ENCODE data around the gene SLC9A8.
"Not testable (repeated sequence)": the region's sequence is repeated elsewhere in the genome, so short reads cannot be mapped to it uniquely, and the experiment has no call there.

SLC9A8 gene

DNA sequence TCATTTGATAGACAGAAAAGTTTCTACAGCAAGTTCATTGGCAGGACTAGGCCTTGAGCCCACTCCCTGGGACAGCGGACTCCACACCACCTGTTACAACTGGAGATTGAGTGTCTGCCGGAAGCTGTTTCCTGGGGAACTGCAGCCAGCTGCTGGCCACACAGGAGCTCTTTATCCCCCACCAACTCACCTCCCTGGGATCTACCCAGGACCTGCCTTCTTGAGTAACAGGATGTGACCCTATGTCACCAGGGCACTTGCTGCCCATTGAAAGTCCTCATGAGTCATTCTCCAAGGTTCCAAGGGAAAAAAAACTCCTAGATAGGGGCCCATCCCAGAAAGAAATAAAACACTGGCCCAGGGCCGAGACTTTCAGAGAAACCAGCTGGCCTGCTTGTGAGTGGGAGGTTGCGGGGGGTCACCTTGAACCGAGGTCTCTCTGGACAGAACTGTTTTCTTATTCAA is 37.4 kb upstream of the SLC9A8 start:
- Histone ChIP-seq H3K4me2 (ENCODE audit: low read length) (no peak overlapping the region), H3K4me3 (ENCODE audit: low read length) (no peak overlapping the region), H3K27me3 (ENCODE audit: control insufficient read depth, insufficient read depth, low read length) (no peaks in the 10 kb centered on the region), H3K4me1 (ENCODE audit: control insufficient read depth, insufficient read depth, low read length) (peaks cover 23% of the 10 kb centered on the region), H3K36me3 (ENCODE audit: insufficient read depth, low read length) (no peaks in the 10 kb centered on the region), H3K9me3 (replicated peaks; ENCODE audit: low read length) (no peaks in the 10 kb centered on the region), H3K9ac (ENCODE audit: low read depth, low read length) (no peak overlapping the region)

DNA sequence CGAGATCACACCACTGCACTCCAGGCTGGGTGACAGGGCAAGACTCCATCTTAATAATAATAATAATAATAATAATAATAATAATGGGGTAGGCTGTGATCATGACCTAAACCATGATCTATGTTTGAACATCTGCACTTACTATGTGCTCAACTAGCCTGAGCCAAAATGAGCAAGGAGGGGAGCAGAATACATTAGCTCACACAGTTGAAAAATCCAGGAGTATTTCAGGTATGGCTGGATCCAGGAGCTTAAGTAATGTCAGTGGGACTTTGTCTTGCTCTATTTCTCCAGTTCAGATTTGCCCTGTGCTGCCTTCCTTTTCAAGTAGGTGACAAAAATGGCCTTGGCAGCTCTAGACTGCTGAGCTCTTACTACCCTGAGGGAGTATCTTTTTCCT is 32.7 kb upstream of the SLC9A8 start:
- Histone ChIP-seq H3K9me3 (replicated peaks; ENCODE audit: low read length) (no peaks in the 10 kb centered on the region), H3K4me3 (ENCODE audit: low read length) (no peak overlapping the region), H3K4me1 (ENCODE audit: control insufficient read depth, insufficient read depth, low read length) (peaks cover 14% of the 10 kb centered on the region), H3K4me2 (ENCODE audit: low read length) (no peak overlapping the region), H3K27me3 (ENCODE audit: control insufficient read depth, insufficient read depth, low read length) (no peaks in the 10 kb centered on the region), H3K9ac (ENCODE audit: low read depth, low read length) (no peak overlapping the region), H3K36me3 (ENCODE audit: insufficient read depth, low read length) (no peaks in the 10 kb centered on the region)

GRCh38 chr20:49781676-49782075 is 31.0 kb upstream of the SLC9A8 start:
- no peaks in the 10 kb centered on the region for H3K36me3 ChIP-seq (ENCODE audit: insufficient read depth, low read length)
- H3K27me3 ChIP-seq (ENCODE audit: control insufficient read depth, insufficient read depth, low read length): no peaks in the 10 kb centered on the region
- H3K4me3 ChIP-seq (ENCODE audit: low read length): no peak overlapping the region
- no peak overlapping the region for H3K9ac ChIP-seq (ENCODE audit: low read depth, low read length)
- H3K4me1 ChIP-seq (ENCODE audit: control insufficient read depth, insufficient read depth, low read length): no peaks in the 10 kb centered on the region
- H3K4me2 ChIP-seq (ENCODE audit: low read length): no peak overlapping the region
- H3K9me3 ChIP-seq (replicated peaks; ENCODE audit: low read length): no peaks in the 10 kb centered on the region

DNA sequence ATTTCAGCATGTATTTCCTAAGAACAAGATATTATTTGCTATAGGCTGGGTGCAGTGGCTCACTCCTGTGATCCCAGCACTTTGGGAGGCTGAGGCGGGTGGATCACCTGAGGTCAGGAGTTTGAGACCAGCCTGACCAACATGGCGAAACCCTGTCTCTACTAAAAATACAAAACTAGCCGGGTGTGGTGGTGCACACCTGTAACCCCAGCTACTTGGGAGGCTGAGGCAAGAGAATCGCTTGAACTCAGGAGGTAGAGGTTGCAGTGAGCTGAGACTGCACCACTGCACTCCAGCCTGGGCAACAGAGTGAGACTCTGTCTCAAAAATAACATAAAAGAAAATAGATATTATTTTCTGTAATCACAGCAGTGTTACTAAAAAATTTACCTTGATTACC is 30.2 kb upstream of the SLC9A8 start:
- H3K4me1 ChIP-seq (ENCODE audit: control insufficient read depth, insufficient read depth, low read length); H3K4me3 ChIP-seq (ENCODE audit: low read length); H3K36me3 ChIP-seq (ENCODE audit: insufficient read depth, low read length); H3K9ac ChIP-seq (ENCODE audit: low read depth, low read length); H3K4me2 ChIP-seq (ENCODE audit: low read length); H3K27me3 ChIP-seq (ENCODE audit: control insufficient read depth, insufficient read depth, low read length); H3K9me3 ChIP-seq (replicated peaks; ENCODE audit: low read length): not testable (repeated sequence)

GRCh38 chr20:49783021-49783995 is 29.3 kb upstream of the SLC9A8 start:
- not testable (repeated sequence) for H3K4me3 ChIP-seq (ENCODE audit: low read length); H3K27me3 ChIP-seq (ENCODE audit: control insufficient read depth, insufficient read depth, low read length); H3K4me1 ChIP-seq (ENCODE audit: control insufficient read depth, insufficient read depth, low read length); H3K36me3 ChIP-seq (ENCODE audit: insufficient read depth, low read length); H3K9me3 ChIP-seq (replicated peaks; ENCODE audit: low read length); H3K4me2 ChIP-seq (ENCODE audit: low read length); H3K9ac ChIP-seq (ENCODE audit: low read depth, low read length)

DNA sequence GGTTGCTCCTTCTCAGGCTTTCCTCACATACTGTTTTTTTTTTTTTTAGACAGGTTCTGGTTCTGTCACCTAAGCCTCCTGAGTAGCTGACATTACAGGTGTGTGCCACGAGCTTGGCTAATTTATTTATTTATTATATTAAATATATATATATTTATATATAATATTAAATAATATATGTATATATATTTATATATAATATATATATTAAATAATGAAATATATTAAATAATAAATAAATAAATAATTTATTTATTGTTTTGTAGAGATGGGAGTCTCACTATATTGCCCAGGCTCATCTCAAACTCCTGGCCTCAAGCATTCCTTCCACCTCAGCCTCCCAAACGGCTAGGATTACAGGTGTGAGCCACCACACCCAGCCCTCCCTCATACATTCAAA is 28.3 kb upstream of the SLC9A8 start:
- H3K9ac ChIP-seq (ENCODE audit: low read depth, low read length): no peak overlapping the region
- H3K4me1 ChIP-seq (ENCODE audit: control insufficient read depth, insufficient read depth, low read length): no peaks in the 10 kb centered on the region
- H3K4me3 ChIP-seq (ENCODE audit: low read length): no peak overlapping the region
- H3K36me3 ChIP-seq (ENCODE audit: insufficient read depth, low read length): no peaks in the 10 kb centered on the region
- no peaks in the 10 kb centered on the region for H3K9me3 ChIP-seq (replicated peaks; ENCODE audit: low read length)
- no peaks in the 10 kb centered on the region for H3K27me3 ChIP-seq (ENCODE audit: control insufficient read depth, insufficient read depth, low read length)
- no peak overlapping the region for H3K4me2 ChIP-seq (ENCODE audit: low read length)

- Histone ChIP-seq H3K36me3 (ENCODE audit: insufficient read depth, low read length) (no peaks in the 10 kb centered on the region), H3K9me3 (replicated peaks; ENCODE audit: low read length) (no peaks in the 10 kb centered on the region), H3K9ac (ENCODE audit: low read depth, low read length) (no peak overlapping the region), H3K4me3 (ENCODE audit: low read length) (no peak overlapping the region), H3K4me2 (ENCODE audit: low read length) (no peak overlapping the region), H3K27me3 (ENCODE audit: control insufficient read depth, insufficient read depth, low read length) (no peaks in the 10 kb centered on the region), H3K4me1 (ENCODE audit: control insufficient read depth, insufficient read depth, low read length) (no peaks in the 10 kb centered on the region)
Measured at GRCh38 chr20:49785149-49785851, 27.3 kb upstream of the SLC9A8 start.

GRCh38 chr20:49785852-49786175 is 26.8 kb upstream of the SLC9A8 start:
- Histone ChIP-seq H3K4me1 (ENCODE audit: control insufficient read depth, insufficient read depth, low read length) (no peaks in the 10 kb centered on the region), H3K9ac (ENCODE audit: low read depth, low read length) (no peak overlapping the region), H3K9me3 (replicated peaks; ENCODE audit: low read length) (no peaks in the 10 kb centered on the region), H3K27me3 (ENCODE audit: control insufficient read depth, insufficient read depth, low read length) (no peaks in the 10 kb centered on the region), H3K4me3 (ENCODE audit: low read length) (no peak overlapping the region), H3K4me2 (ENCODE audit: low read length) (no peak overlapping the region), H3K36me3 (ENCODE audit: insufficient read depth, low read length) (no peaks in the 10 kb centered on the region)

GRCh38 chr20:49786196-49786595 is 26.4 kb upstream of the SLC9A8 start:
- no peaks in the 10 kb centered on the region for H3K4me1 ChIP-seq (ENCODE audit: control insufficient read depth, insufficient read depth, low read length)
- H3K36me3 ChIP-seq (ENCODE audit: insufficient read depth, low read length): no peaks in the 10 kb centered on the region
- no peak overlapping the region for H3K4me3 ChIP-seq (ENCODE audit: low read length)
- no peaks in the 10 kb centered on the region for H3K9me3 ChIP-seq (replicated peaks; ENCODE audit: low read length)
- H3K4me2 ChIP-seq (ENCODE audit: low read length): no peak overlapping the region
- peaks cover 3% of the 10 kb centered on the region for H3K27me3 ChIP-seq (ENCODE audit: control insufficient read depth, insufficient read depth, low read length)
- no peak overlapping the region for H3K9ac ChIP-seq (ENCODE audit: low read depth, low read length)

DNA sequence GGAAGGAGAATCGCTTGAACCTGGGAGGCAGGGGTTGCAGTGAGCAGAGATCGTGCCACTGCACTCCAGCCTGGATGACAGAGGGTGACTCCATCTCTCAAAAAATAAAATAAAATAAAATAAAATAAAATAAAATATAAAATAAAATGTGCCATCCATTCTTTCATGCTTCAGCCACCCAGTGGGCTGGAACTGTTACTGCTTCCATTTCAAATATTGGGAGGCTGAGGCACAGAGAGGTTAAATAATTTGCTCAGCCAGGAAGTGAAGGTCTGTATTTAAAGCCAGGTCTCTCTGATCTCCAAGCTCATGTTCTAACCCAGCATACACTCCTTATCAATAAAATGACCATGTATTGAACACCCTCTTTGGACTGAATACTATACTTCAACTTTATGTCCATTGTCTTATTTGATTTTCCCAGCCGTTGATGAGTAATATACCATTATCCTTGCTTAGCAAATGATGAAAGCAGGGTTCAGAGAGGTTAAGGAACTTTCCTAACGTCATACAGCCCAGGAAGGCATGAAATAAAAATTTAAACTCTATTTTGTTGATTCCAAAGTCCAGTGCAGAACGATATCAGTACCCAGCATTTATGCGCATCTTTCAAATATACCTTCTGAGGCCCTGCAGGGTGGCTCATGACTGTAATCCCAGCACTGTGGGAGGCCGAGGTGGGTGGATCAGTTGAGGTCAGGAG is 25.8 kb upstream of the SLC9A8 start:
- H3K9ac ChIP-seq (ENCODE audit: low read depth, low read length): no peak overlapping the region
- H3K4me1 ChIP-seq (ENCODE audit: control insufficient read depth, insufficient read depth, low read length): no peaks in the 10 kb centered on the region

More for the DNA sequence above, 25.8 kb upstream of the SLC9A8 start:
- Histone ChIP-seq H3K27me3 (ENCODE audit: control insufficient read depth, insufficient read depth, low read length) (peaks cover 5% of the 10 kb centered on the region), H3K9me3 (replicated peaks; ENCODE audit: low read length) (no peaks in the 10 kb centered on the region), H3K4me2 (ENCODE audit: low read length) (no peak overlapping the region), H3K4me3 (ENCODE audit: low read length) (no peak overlapping the region), H3K36me3 (ENCODE audit: insufficient read depth, low read length) (no peaks in the 10 kb centered on the region)
